ENCODE results near the gene ABHD16B.

The ABHD16B gene

GRCh38 chr20:63861365-63861934 is at the start of gene ABHD16B:
Gene ABHD16B, plus strand, starts transcription at chr20:63861498. Its CDS starts 43 bp downstream, at chr20:63861541.
- no peak for DNase-seq

- DNase-seq = no peak
Observed at GRCh38 chr20:63814891-63815614, 46.2 kb upstream of the ABHD16B start.

DNA sequence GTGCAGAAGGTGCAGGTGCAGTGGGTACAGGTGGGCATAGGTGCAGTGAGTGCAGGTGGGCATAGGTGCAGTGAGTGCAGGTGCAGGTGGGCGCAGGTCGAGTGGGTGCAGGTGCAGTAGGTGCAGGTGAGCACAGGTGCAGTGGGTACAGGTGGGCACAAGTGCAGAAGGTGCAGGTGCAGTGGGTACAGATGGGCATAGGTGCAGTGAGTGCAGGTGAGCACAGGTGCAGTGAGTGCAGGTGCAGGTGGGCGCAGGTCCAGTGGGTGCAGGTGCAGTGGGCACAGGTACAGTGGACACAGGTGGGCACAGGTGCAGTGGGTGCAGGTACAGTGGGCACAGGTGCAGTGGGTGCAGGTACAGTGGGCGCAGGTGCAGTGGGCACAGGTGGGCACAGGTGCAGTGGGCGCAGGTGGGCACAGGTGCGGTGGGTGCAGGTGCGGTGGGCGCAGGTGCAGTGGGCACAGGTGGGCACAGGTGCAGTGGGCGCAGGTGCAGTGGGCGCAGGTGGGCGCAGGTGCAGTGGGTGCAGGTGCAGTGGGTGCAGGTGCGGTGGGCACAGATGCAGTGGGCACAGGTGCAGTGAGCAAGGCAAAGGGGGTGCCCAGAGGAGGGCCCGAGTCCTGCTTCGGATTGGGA is 45.6 kb upstream of the ABHD16B start:
- no peak for DNase-seq

DNA sequence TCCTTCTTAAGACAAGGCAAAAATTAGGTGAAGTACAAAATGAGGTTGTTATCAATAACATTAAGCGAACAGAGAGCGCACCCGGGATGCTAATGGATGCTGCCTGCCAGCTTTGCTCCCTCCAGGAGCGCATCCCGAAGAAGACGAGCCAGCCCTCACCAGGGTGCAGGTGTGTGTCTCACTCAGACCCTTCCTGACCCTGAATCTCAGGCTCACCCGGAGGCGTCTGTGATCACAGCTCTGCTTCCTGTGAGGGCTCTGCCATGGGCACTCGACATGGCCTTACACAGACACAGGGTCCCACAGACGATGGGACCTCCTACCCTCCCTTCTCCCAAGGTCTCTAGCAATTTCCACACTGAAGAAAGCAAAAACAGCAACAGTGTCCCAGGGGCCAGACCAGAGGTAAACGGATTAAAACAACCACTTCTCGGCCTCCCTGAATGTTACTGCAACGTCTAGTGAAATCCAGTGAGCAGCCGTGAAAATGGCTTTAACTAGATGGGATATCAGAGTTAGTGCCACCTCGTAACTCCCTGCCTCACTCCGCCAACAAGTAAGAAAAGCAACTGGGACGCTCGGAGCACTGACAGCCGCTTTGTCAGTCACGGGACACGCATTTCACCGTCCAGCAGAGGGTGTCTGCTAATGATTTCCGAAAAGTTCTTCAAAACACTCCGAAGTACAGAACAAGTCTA is 41.9 kb upstream of the ABHD16B start:
- DNase-seq = no peak

GRCh38 chr20:63821811-63822210 is 39.5 kb upstream of the ABHD16B start:
- DNase-seq = no peak

DNA sequence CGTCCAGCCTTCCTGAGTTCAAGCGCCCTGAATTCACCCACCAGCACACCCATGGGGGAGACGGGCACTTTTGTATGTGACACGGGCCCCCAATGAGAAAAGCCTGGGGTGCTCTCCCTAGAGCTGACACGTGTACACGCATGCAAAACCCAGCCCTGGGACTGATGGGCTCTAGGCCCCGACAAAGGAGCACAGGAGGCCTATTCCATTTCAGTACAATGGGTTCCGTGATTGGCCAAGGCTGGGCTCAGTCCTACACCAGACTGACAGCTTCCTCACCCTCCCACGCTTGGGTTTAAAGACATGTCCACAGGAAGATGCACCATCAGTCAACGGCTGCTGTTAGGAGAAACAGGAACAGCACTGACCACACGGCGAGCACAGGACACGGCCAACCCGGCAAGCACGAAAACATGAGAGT is 39.0 kb upstream of the ABHD16B start:
- DNase-seq = no peak

GRCh38 chr20:63823691-63824311 is 37.5 kb upstream of the ABHD16B start:
- DNase-seq = no peak

- no peak for DNase-seq
Observed at GRCh38 chr20:63825331-63826118, 35.8 kb upstream of the ABHD16B start.

DNA sequence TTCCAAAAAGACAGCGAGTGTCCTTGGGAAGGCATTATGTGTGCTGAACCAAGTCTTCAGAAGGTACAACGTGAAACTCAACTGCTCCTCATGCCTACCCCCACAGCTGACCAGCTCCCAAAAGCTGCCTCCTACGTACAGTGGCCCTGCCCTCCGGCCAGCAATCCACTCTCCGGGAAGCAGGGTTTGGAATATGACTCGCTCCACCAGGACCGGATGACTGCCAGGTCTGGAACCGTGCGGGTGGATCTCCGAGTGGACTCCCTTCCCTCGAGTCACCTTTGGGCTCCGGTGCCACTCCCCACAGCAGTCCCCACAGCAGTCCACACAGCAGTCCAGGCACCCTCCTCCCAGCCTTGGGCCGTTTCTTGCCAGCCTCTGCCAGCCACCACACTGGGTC is 34.5 kb upstream of the ABHD16B start:
- no peak for DNase-seq

DNA sequence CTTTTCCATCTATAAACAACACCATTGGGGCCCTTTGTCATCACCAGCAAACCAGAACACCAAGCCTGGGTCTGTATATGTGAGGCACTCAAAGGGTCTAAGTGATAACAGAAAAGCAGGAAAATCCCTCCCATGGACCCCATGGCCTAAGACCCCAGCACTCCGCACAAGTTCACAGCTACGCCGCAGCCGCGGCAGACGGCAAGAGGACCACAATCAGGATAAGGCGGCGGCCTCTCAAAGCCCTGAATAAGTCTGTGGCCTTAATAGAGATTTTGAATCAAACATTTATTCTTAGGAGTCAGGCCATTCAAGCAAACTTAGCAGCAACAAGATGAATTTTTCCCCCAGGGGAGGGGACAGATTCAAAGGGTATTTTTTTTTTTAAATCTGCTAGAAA is 33.2 kb upstream of the ABHD16B start:
- no peak for DNase-seq

GRCh38 chr20:63828545-63828944 is 32.8 kb upstream of the ABHD16B start:
- DNase-seq = no peak

DNA sequence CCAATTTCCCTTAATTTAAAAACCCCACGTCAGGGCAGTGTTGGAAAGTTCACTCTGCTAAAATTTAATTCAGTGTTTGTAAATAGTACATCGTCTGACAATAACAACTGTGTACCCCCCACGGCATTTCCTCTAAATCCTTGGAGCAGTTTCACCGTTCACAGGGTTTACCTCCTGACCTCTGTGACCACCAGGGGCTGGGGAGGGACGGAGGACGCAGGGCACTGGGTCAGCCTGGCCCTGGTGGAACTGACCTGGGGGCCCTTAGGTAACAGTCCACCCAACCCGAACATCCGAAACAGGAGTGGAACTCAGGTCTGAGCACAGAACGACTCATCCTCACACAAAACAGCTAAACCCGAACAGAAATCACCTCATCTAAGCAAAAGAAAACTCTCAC is 32.3 kb upstream of the ABHD16B start:
- no peak for DNase-seq

DNA sequence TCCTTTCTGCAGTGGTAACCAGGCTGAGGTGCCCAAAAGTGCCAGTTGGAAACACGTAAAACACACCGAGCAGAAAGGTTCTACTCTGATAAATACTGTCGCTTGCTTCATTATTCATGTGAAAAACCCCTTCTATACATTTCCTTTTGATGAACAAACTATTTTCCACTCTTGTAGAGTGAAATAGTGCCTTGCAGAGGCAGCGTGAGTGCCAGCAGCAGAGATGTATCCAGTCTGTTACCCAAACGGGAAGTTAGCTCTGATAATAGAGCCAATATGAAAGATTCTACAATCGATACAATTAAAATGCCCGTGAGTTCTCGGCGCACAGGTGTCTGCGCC is 31.7 kb upstream of the ABHD16B start:
- no peak for DNase-seq

DNA sequence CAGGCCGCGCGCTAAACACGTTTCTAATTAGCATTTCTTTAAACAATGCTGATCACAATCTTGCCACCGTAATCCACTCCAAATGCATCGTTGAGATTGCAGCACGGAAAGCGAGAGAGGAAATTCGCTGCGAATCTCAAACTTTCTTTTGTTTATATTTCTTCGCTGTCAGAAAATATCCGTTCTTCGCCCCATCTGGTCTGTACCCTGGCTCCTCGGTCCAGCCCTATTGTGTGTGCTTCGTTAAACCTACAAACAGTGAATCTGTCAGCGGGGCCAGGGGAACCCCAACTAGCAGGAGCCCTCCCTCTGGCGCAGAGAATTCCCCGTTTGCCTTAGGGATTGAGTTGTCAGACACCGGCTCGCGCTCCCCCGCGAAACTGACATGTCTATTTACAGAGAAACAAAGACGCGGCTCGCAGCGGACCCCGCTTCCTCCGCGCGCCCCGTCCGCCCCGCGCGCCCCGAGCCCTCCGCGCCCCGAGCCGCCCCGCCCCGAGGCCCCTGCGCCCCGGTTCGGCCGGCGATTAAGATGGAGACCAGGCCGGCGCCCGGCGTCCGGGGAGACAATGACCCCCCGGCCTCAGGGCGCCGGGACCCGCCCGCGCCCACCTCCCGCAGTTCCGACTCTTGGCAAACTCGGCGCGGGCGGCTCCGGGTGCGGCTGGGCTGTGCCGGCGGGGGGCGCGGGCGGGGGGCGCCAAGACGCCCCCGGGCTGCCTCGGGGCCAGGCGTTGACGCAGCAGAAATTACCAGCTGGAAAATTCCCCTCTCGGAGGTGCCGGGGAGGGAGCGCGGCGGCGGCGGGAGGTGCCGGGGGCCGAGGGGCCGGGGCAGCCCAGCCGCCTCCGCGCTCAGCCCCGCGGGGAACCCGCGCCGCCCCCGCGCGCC is 31.1 kb upstream of the ABHD16B start:
- no peak for DNase-seq

DNA sequence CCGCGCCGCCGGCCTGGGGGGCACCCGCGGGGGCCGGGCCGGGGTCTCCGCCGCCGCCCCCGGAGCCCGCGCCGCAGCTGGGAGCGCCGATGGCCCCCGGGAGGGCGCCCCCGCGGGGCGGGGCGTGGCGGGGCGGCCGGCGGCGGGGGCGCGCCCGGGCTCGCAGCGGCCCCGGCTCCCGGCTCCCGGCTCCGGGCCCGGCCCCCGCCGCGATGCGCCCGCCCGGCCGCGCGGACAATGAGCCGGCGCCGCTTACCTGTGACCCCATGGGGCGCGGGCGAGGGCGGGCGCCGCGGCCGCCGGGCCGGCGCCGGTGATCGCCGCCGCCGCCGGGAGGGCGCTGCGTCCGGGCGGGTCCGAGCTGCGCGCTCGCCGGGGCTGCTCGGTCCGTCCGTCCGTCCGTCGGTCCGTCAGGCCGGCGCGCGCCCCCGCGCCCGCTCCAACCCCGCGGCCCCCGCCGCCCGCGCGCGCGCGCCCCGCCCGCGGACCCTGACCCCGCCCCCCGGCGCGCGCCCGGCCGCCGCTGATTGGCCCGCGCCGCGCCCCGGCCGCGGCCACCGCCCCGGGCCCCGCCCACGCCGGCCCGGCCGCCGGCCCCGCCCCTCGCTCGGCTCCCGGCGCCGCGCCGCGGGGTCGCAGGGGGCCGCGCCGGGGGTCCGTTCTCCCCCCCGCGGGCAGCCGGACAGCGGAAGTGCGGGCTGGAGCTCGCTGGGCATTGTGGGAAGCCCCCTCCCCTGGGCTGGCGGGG is 30.3 kb upstream of the ABHD16B start, which contains the start of gene ZBTB46:
Gene ZBTB46, minus strand, starts transcription at position 424 of the 748 bp plus-strand sequence. CDS start 40,507 bp downstream, outside the sequence.
- peak in 1 of 2 experiments; percentile 59 for DNase-seq

GRCh38 chr20:63831646-63831992 is 29.7 kb upstream of the ABHD16B start:
- DNase-seq = no peak

- DNase-seq = no peak
Observed at GRCh38 chr20:63831993-63832686, 29.2 kb upstream of the ABHD16B start.

- DNase-seq = no peak
Observed at GRCh38 chr20:63833776-63834490, 27.4 kb upstream of the ABHD16B start.

DNA sequence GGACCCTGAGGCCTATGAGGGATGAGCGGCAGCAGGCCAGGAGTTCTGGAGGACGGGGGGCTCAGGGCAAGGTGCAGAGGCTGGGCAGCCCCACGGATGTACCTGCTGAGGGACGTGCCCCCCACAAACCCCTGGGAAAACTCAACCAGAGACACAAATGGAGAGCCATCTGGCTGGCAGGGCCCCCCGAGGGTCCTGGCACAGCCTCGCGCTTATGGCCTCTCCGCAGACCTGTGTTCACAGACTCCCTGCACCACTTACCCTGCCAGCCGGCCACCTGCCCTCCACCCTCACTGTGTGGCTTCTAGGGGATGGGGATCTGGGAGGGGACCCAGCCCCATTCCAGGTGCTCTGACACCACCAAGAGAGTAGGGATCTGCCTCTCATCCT is 26.8 kb upstream of the ABHD16B start:
- no peak for DNase-seq
